H1 (cell line): Measurements from ENCODE around the gene SLC7A7. TPM values are rescaled to one million over a fixed set of nuclear protein-coding genes. Genes with fewer than 3 reads are reported as not detected.
"Not testable (repeated sequence)": the region's sequence is repeated elsewhere in the genome, so short reads cannot be mapped to it uniquely, and the experiment has no call there.

Experiments used
- CTCF ChIA-PET: fragments of 300-600 bp; sonication (Branson Sonifier 250); formaldehyde crosslinking; loops from one replicate; lab custom pipeline; 2021; ENCODE audit not compliant: partially characterized antibody; lab: Charles Lee
- POLR2A ChIA-PET: fragments of 300-600 bp; sonication (Branson Sonifier 250); formaldehyde crosslinking; loops from one replicate; lab custom pipeline; 2021; ENCODE audit warnings: inconsistent platforms; ENCODE audit not compliant: partially characterized antibody; lab: Charles Lee
- DNase-seq, 2 experiments: peaks; one replicate each; pipeline versions ENCODE4 v3.0.0 to v3.0.0-alpha.2; 2010 to 2022; ENCODE audit warnings: low spot score in 2 of 2, low read depth in 1 of 2, mixed read lengths in 1 of 2
- FAIRE-seq: peaks from 2 replicates; lab custom pipeline; 2011; peaks lifted over from hg19 to GRCh38; lab: Jason Lieb, UNC
- H2AFZ ChIP-seq: 2 replicates; pipeline ENCODE4 v1.8.1; 2012; ENCODE audit warnings: low read length, inconsistent platforms
- H2AK5ac ChIP-seq: 2 replicates; pipeline ENCODE4 v1.6.1; 2013; ENCODE audit warnings: low read depth, low read length
- H2BK120ac ChIP-seq: replicated peaks from 2 replicates; pipeline ENCODE3; 2013; ENCODE audit warnings: low read depth, low read length, inconsistent platforms
- H2BK12ac ChIP-seq: 2 replicates; pipeline ENCODE4 v1.6.1; 2013; ENCODE audit warnings: low read depth, low read length
- H2BK15ac ChIP-seq: 2 replicates; pipeline ENCODE4 v1.6.1; 2013; ENCODE audit warnings: low read length
- H2BK20ac ChIP-seq: 2 replicates; pipeline ENCODE4 v1.6.1; 2013; ENCODE audit warnings: low read length
- H2BK5ac ChIP-seq: 2 replicates; pipeline ENCODE4 v1.6.1; 2013; ENCODE audit warnings: low read depth, low read length
- H3K14ac ChIP-seq: 2 replicates; pipeline ENCODE4 v1.6.1; 2013; ENCODE audit warnings: inconsistent platforms; ENCODE audit not compliant: insufficient read length
- H3K18ac ChIP-seq: 2 replicates; pipeline ENCODE4 v1.6.1; 2013; ENCODE audit warnings: low read length; ENCODE audit errors: extremely low read depth
- H3K23ac ChIP-seq: 2 replicates; pipeline ENCODE4 v1.6.1; 2013; ENCODE audit warnings: inconsistent platforms; ENCODE audit not compliant: insufficient read length
- H3K23me2 ChIP-seq: 2 replicates; pipeline ENCODE4 v1.6.1; 2013; ENCODE audit warnings: low read depth, low read length
- H3K27ac ChIP-seq: 2 replicates; pipeline ENCODE4 v1.6.1; 2011; ENCODE audit warnings: low read depth, low read length, inconsistent platforms
- H3K27me3 ChIP-seq, 4 experiments: replicated peaks in 1 of 4; 1 replicate in 1 of 4; 2 replicates in 3 of 4; pipeline versions ENCODE4 v1.6.1 to v1.8.1; 2011 to 2013; ENCODE audit warnings: low read length in 3 of 4, mild to moderate bottlenecking in 3 of 4, inconsistent platforms in 2 of 4, mixed read lengths in 2 of 4, moderate library complexity in 1 of 4; ENCODE audit not compliant: control insufficient read depth in 3 of 4, insufficient read depth in 3 of 4; ENCODE audit errors: extremely low read depth in 1 of 4
- H3K36me3 ChIP-seq, 4 experiments: 2 replicates each; pipeline versions ENCODE4 v1.6.1 to v1.8.1; 2011 to 2013; ENCODE audit warnings: mild to moderate bottlenecking in 4 of 4, low read length in 3 of 4, moderate library complexity in 2 of 4, control low read depth in 1 of 4, inconsistent platforms in 1 of 4; ENCODE audit not compliant: insufficient read depth in 4 of 4, control insufficient read depth in 2 of 4
- H3K4ac ChIP-seq: replicated peaks from 2 replicates; pipeline ENCODE3; 2013; ENCODE audit warnings: low read length, low read depth, mixed read lengths, inconsistent platforms; ENCODE audit not compliant: insufficient read length
- H3K4me1 ChIP-seq, 4 experiments: replicated peaks in 1 of 4; 1 replicate in 1 of 4; 2 replicates in 3 of 4; pipeline versions ENCODE4 v1.6.1 to v1.8.1; 2011 to 2013; ENCODE audit warnings: low read length in 3 of 4, inconsistent platforms in 2 of 4, mixed read lengths in 1 of 4; ENCODE audit not compliant: insufficient read depth in 4 of 4, control insufficient read depth in 3 of 4
- H3K4me2 ChIP-seq, 2 experiments: 2 replicates each; pipeline versions ENCODE4 v1.6.1 to v1.8.1; 2011 to 2013; ENCODE audit warnings: low read depth in 2 of 2, low read length in 2 of 2, control low read depth in 1 of 2, inconsistent platforms in 1 of 2, mild to moderate bottlenecking in 1 of 2; ENCODE audit not compliant: insufficient read depth in 1 of 2
- H3K4me3 ChIP-seq, 4 experiments: fragments of 200-600, 300-600 bp in 1 of 4; sonication (generic), shearing (Covaris generic), sonication (Bioruptor Twin) in 1 of 4; 2 replicates each; pipeline versions ENCODE4 v1.5.1 to v1.8.1; 2011 to 2016; ENCODE audit warnings: low read length in 4 of 4, low read depth in 3 of 4, control low read depth in 2 of 4, inconsistent platforms in 2 of 4, mild to moderate bottlenecking in 2 of 4, mixed read lengths in 1 of 4, moderate library complexity in 1 of 4; ENCODE audit not compliant: insufficient read depth in 2 of 4; ENCODE audit errors: extremely low read depth in 1 of 4
- H3K56ac ChIP-seq: replicated peaks from 2 replicates; pipeline ENCODE3; 2013; ENCODE audit warnings: low read depth, mild to moderate bottlenecking, mixed read lengths, low read length, inconsistent platforms; ENCODE audit not compliant: insufficient read length
- H3K79me1 ChIP-seq: 2 replicates; pipeline ENCODE4 v1.6.1; 2013; ENCODE audit warnings: low read depth, low read length, control low read depth
- H3K79me2 ChIP-seq, 2 experiments: 2 replicates each; pipeline versions ENCODE4 v1.6.1 to v1.8.1; 2012 to 2013; ENCODE audit warnings: low read length in 2 of 2, mild to moderate bottlenecking in 2 of 2, inconsistent platforms in 1 of 2; ENCODE audit not compliant: insufficient read depth in 2 of 2, control insufficient read depth in 1 of 2
- H3K9ac ChIP-seq, 4 experiments: replicated peaks in 1 of 4; 1 replicate in 1 of 4; 2 replicates in 3 of 4; pipeline versions ENCODE4 v1.6.1 to v1.8.1; 2011 to 2013; ENCODE audit warnings: low read depth in 3 of 4, low read length in 3 of 4, control low read depth in 2 of 4, mild to moderate bottlenecking in 2 of 4, moderate library complexity in 2 of 4, inconsistent platforms in 1 of 4; ENCODE audit errors: extremely low read depth in 1 of 4
- H3K9me3 ChIP-seq, 2 experiments: 2 replicates each; pipeline versions ENCODE4 v1.6.1 to v1.8.1; 2012 to 2013; ENCODE audit warnings: mild to moderate bottlenecking in 2 of 2, moderate library complexity in 2 of 2, control low read depth in 1 of 2, inconsistent platforms in 1 of 2, low read depth in 1 of 2, low read length in 1 of 2, mixed read lengths in 1 of 2; ENCODE audit not compliant: insufficient read depth in 2 of 2
- H4K20me1 ChIP-seq, 2 experiments: replicated peaks in 1 of 2; 2 replicates each; pipeline versions ENCODE3 to v1.8.1; 2011 to 2013; ENCODE audit warnings: inconsistent platforms in 2 of 2, low read length in 2 of 2, mild to moderate bottlenecking in 1 of 2; ENCODE audit not compliant: insufficient read depth in 2 of 2, control insufficient read depth in 1 of 2
- H4K5ac ChIP-seq: 2 replicates; pipeline ENCODE4 v1.6.1; 2013; ENCODE audit warnings: low read length, low read depth, mixed read lengths, inconsistent platforms; ENCODE audit not compliant: insufficient read length
- H4K8ac ChIP-seq: 2 replicates; pipeline ENCODE4 v1.8.0; 2013; ENCODE audit warnings: mild to moderate bottlenecking, moderate library complexity, low read length, inconsistent platforms; ENCODE audit not compliant: insufficient read depth; ENCODE audit errors: extremely low read depth
- H4K91ac ChIP-seq: replicated peaks from 2 replicates; pipeline ENCODE3; 2013; ENCODE audit warnings: low read length, mixed read lengths, inconsistent platforms; ENCODE audit not compliant: insufficient read length
- WGBS, 2 experiments: shearing (Covaris generic) in 1 of 2; methylation state at CpG; one replicate each; pipeline versions ENCODE4 v1.1.6 to v1.1.7; 2013 to 2015; ENCODE audit warnings: low lambda C conversion rate in 2 of 2, mixed read lengths in 2 of 2, inconsistent platforms in 1 of 2, low coverage in 1 of 2, missing lambda C conversion rate in 1 of 2; ENCODE audit not compliant: insufficient replicate concordance in 2 of 2, insufficient coverage in 1 of 2, insufficient read length in 1 of 2; ENCODE audit errors: extremely low coverage in 1 of 2, missing lambda C conversion rate in 1 of 2; 5-methylcytosine and 5-hydroxymethylcytosine counted together
- polyA plus RNA-seq, 7 experiments: library from polyadenylated mRNA; depleted of rRNA in 3 of 7; stranded (reverse) in 5 of 7; unstranded in 2 of 7; fragments of >200 nt in 5 of 7; fragments of 200-250 nt in 2 of 7; gene quantifications; 1 replicate in 5 of 7; 2 replicates in 1 of 7; 4 replicates in 1 of 7; pipeline versions ENCODE4 v1.2.1 to v1.2.3, GENCODE V29; 2011 to 2013; ENCODE audit warnings: missing spikeins in 2 of 7, mixed read lengths in 2 of 7
- total RNA-seq: library from RNA; stranded (reverse); fragmentation: NEBNext Ultra II Directional; extraction: Animal tissue kit (Norgen Biotek cat#: 25700); gene quantifications from 2 replicates; pipeline ENCODE4 v1.2.1, GENCODE V29; 2021

SLC7A7 gene
- total and polyA plus RNA-seq, 2 of the 8 experiments (the other 6 are each of a cell fraction or from before 2014, with no cell fraction given) = 5.8 to 14.9 TPM

DNA sequence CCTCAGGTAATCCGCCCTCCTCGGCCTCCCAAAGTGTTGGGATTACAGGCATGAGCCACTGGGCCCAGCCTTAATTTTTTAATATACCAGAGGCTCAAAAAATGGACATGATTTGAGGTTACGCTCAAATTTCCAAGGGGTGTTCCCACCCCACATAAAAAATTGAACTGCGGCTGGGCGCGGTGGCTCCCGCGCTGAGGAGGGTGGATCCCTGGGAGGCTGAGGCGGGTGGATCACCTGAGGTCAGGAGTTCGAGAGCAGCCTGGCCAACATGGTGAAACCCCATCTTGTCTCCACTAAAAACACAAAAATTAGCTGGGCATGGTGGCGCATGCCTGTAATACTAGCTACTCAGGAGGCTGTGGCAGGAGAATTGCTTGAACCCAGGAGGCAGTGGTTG lies 39.1 kb upstream of the SLC7A7 start:
- H3K23ac ChIP-seq = not testable (repeated sequence)

More for the DNA sequence above, 39.1 kb upstream of the SLC7A7 start:
- not testable (repeated sequence) for H3K9ac ChIP-seq, H4K20me1 ChIP-seq, H2AFZ ChIP-seq, H3K4me3 ChIP-seq, H3K9me3 ChIP-seq, H3K4ac ChIP-seq, H3K23me2 ChIP-seq, H2BK20ac ChIP-seq, H2AK5ac ChIP-seq, H3K27ac ChIP-seq, H3K27me3 ChIP-seq, H2BK5ac ChIP-seq, H3K56ac ChIP-seq, H4K8ac ChIP-seq, H3K79me2 ChIP-seq, H2BK12ac ChIP-seq, H3K4me1 ChIP-seq, H4K5ac ChIP-seq, H3K18ac ChIP-seq, FAIRE-seq, H2BK120ac ChIP-seq, H3K36me3 ChIP-seq, H3K4me2 ChIP-seq, DNase-seq, H2BK15ac ChIP-seq, H4K91ac ChIP-seq, H3K79me1 ChIP-seq, H3K14ac ChIP-seq
- ChIA-PET POLR2A (interaction anchor here (1.1 to 13.9 kb wide), 3 partner anchors 16 to 32 kb away, joined by 3 to 203 read pairs (median 85); partner anchors contain the start of genes MMP14 and MRPL52), CTCF (interaction anchor here (1.1 to 56.0 kb wide), 21 partner anchors 10 to 297 kb away, joined by 3 to 1562 read pairs (median 12); partner anchors contain the start of genes LRP10, MMP14, MRPL52 and OXA1L)
- 97% methylated on average over 11 of the region's 11 CpGs; no CpG with 5 or more reads in 1 of the 2 experiments for WGBS, 2 experiments
